WTC11 (cell line): ENCODE data around the gene LIN9.

ENCODE experiments used
- ATF2 ChIP-seq: sonication (generic); formaldehyde crosslinking; IDR thresholded peaks from 2 replicates; pipeline ENCODE4 v1.8.1; 2022; ENCODE audit warnings: low read depth, missing genetic modification reagents, borderline replicate concordance
- CREM ChIP-seq: sonication (generic); formaldehyde crosslinking; IDR thresholded peaks from 2 replicates; pipeline ENCODE4 v1.8.1; 2022; ENCODE audit warnings: mild to moderate bottlenecking, missing genetic modification reagents, moderate library complexity
- JUN ChIP-seq: sonication (generic); formaldehyde crosslinking; IDR thresholded peaks from 2 replicates; pipeline ENCODE4 v1.8.0; 2023; ENCODE audit warnings: mild to moderate bottlenecking, missing genetic modification reagents
- MAX ChIP-seq: sonication (generic); formaldehyde crosslinking; IDR thresholded peaks from 2 replicates; pipeline ENCODE4 v1.8.0; 2022; ENCODE audit warnings: mild to moderate bottlenecking, missing genetic modification reagents
- NFYB ChIP-seq: sonication (generic); formaldehyde crosslinking; conservative IDR thresholded peaks from 2 replicates; pipeline ENCODE4 v1.8.0; 2022; ENCODE audit warnings: low read depth, missing genetic modification reagents
- TP53 ChIP-seq: sonication (generic); formaldehyde crosslinking; IDR thresholded peaks from 2 replicates; pipeline ENCODE4 v1.8.1; 2023; ENCODE audit warnings: mild to moderate bottlenecking, missing genetic modification reagents
- TF ChIP-seq, protein P1 (sequence below): fragments of 200-600 bp; IDR thresholded peaks from 2 replicates; pipeline ENCODE4 v1.8.0; 2022; ENCODE audit warnings: antibody characterized with exemption

DNA sequence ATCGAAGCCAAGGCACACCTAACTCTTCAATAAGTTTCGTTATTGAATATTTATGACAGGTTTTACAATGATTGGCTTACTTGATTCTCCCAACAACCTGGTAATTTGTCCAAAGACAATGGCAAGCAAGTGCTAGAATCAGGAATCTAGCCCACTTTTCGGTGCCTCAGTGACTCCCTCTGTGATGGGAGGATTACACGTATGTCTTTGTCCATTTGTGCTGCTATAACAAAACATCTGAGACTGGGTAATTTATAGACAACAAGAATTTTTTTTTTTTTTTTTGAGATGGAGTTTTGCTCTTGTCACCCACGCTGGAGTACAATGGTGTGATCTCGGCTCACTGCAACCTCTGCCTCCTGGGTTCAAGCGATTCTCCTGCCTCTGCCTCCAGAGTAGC is 2.4 kb upstream of the LIN9 start:
- TF ChIP-seq TP53 (CRISPR knock-in tag) (no peak), ATF2 (no peak), MAX (CRISPR knock-in tag) (no peak), JUN (no peak), NFYB (CRISPR knock-in tag) (no peak), CREM (CRISPR knock-in tag) (no peak)
- TF ChIP-seq, protein P1, sequence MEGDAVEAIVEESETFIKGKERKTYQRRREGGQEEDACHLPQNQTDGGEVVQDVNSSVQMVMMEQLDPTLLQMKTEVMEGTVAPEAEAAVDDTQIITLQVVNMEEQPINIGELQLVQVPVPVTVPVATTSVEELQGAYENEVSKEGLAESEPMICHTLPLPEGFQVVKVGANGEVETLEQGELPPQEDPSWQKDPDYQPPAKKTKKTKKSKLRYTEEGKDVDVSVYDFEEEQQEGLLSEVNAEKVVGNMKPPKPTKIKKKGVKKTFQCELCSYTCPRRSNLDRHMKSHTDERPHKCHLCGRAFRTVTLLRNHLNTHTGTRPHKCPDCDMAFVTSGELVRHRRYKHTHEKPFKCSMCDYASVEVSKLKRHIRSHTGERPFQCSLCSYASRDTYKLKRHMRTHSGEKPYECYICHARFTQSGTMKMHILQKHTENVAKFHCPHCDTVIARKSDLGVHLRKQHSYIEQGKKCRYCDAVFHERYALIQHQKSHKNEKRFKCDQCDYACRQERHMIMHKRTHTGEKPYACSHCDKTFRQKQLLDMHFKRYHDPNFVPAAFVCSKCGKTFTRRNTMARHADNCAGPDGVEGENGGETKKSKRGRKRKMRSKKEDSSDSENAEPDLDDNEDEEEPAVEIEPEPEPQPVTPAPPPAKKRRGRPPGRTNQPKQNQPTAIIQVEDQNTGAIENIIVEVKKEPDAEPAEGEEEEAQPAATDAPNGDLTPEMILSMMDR: no peak
